Activated CD4-positive, alpha-beta T cell treated with anti-CD3 and anti-CD28 coated beads for 36 hours (primary cell): ENCODE data around the gene POLN. TPM values are rescaled to one million over a fixed set of nuclear protein-coding genes. Genes with fewer than 3 reads are reported as not detected.

Experiments
- ATAC-seq: fragments of 200-7000 bp; cut with Tn5 transposase; one replicate; pipeline ENCODE4 v1.10.0; 2021; ENCODE audit warnings: mild to moderate bottlenecking, moderate library complexity
- CTCF ChIA-PET: fragments of 350-600 bp; sonication (Branson Sonifier 250); formaldehyde crosslinking; loops from one replicate; lab custom pipeline; 2021; ENCODE audit warnings: antibody characterized with exemption; lab: Charles Lee
- POLR2A ChIA-PET: fragments of 350-600 bp; sonication (Branson Sonifier 250); formaldehyde crosslinking; loops from one replicate; lab custom pipeline; 2021; ENCODE audit warnings: antibody characterized with exemption, inconsistent platforms; lab: Charles Lee
- DNase-seq: peaks from one replicate; pipeline ENCODE4 v3.0.0-alpha.2; 2020
- H3K27ac Mint-ChIP-seq: one replicate; pipeline ENCODE4 v1.8.0; 2021; ENCODE audit warnings: mixed read lengths
- H3K27me3 Mint-ChIP-seq: one replicate; pipeline ENCODE4 v1.8.0; 2021; ENCODE audit warnings: mixed read lengths
- H3K36me3 Mint-ChIP-seq: one replicate; pipeline ENCODE4 v1.8.0; 2021; ENCODE audit warnings: low read depth, mixed read lengths
- H3K4me1 Mint-ChIP-seq: one replicate; pipeline ENCODE4 v1.8.0; 2021; ENCODE audit warnings: mixed read lengths
- H3K4me3 Mint-ChIP-seq: one replicate; pipeline ENCODE4 v1.8.0; 2021; ENCODE audit warnings: mild to moderate bottlenecking, moderate library complexity, mixed read lengths
- H3K9me3 Mint-ChIP-seq: one replicate; pipeline ENCODE4 v1.8.0; 2021; ENCODE audit warnings: low read depth, mixed read lengths
- intact Hi-C, 2 experiments: fragments of 100-400 bp; cut with DNase I in 1 of 2; cut with micrococcal nuclease in 1 of 2; formaldehyde crosslinking; loops; one replicate each; pipeline versions ENCODE4 v1.14.2 to v1.15.1; 2022 to 2024; cut with DNase I, micrococcal nuclease
- total RNA-seq, 2 experiments: library from RNA; stranded (reverse); gene quantifications; one replicate each; pipeline ENCODE4 v1.2.3, GENCODE V29; 2021

POLN gene
- total RNA-seq, 2 experiments from 2014 or later, result 2.3 to 3.2 TPM

GRCh38 chr4:2267841-2268240 is 25.9 kb upstream of the POLN start:
- no peak for ATAC-seq
- H3K36me3 Mint-ChIP-seq, result no peaks in the 10 kb centered on the region
- CTCF ChIA-PET, result interaction anchor here (0.6 to 0.7 kb wide), 2 partner anchors 314 to 354 kb away, joined by 3 to 6 read pairs; no protein-coding TSS in a partner anchor
- POLR2A ChIA-PET, result no interaction called here
- H3K9me3 Mint-ChIP-seq, result no peaks in the 10 kb centered on the region
- no peak overlapping the region for H3K27ac Mint-ChIP-seq
- no peak for DNase-seq
- intact Hi-C loops, result no loop called here
- H3K27me3 Mint-ChIP-seq, result no peaks in the 10 kb centered on the region
- no peak overlapping the region for H3K4me3 Mint-ChIP-seq
- no peaks in the 10 kb centered on the region for H3K4me1 Mint-ChIP-seq

GRCh38 chr4:2267320-2267811 is 25.4 kb upstream of the POLN start:
- Mint-ChIP-seq H3K9me3 (no peaks in the 10 kb centered on the region), H3K4me3 (no peak overlapping the region), H3K36me3 (no peaks in the 10 kb centered on the region), H3K4me1 (no peaks in the 10 kb centered on the region), H3K27me3 (no peaks in the 10 kb centered on the region), H3K27ac (no peak overlapping the region)
- ATAC-seq, result no peak
- CTCF ChIA-PET, result interaction anchor here (0.7 kb wide), 1 partner anchor 353 kb away, joined by 3 read pairs; no protein-coding TSS in a partner anchor
- POLR2A ChIA-PET, result no interaction called here
- intact Hi-C loops, result no loop called here
- no peak for DNase-seq

GRCh38 chr4:2266821-2267220 is 24.9 kb upstream of the POLN start:
- Mint-ChIP-seq H3K4me1 (no peaks in the 10 kb centered on the region), H3K4me3 (no peak overlapping the region), H3K27me3 (no peaks in the 10 kb centered on the region), H3K27ac (no peak overlapping the region), H3K36me3 (no peaks in the 10 kb centered on the region), H3K9me3 (no peaks in the 10 kb centered on the region)
- intact Hi-C loops, result no loop called here
- DNase-seq (no peak), ATAC-seq (no peak)
- POLR2A ChIA-PET, result no interaction called here
- CTCF ChIA-PET, result no interaction called here

- H3K4me3 Mint-ChIP-seq, result no peak overlapping the region
- no peak overlapping the region for H3K27ac Mint-ChIP-seq
- H3K9me3 Mint-ChIP-seq, result no peaks in the 10 kb centered on the region
- ChIA-PET POLR2A (no interaction called here), CTCF (no interaction called here)
- no peak for ATAC-seq
- DNase-seq, result no peak
- no peaks in the 10 kb centered on the region for H3K4me1 Mint-ChIP-seq
- no peaks in the 10 kb centered on the region for H3K36me3 Mint-ChIP-seq
- no peaks in the 10 kb centered on the region for H3K27me3 Mint-ChIP-seq
- intact Hi-C loops, result no loop called here
These were observed 24.3 kb upstream of the POLN start for GRCh38 chr4:2266181-2266580.

GRCh38 chr4:2265113-2266110 is 23.5 kb upstream of the POLN start:
- Mint-ChIP-seq H3K9me3 (no peaks in the 10 kb centered on the region), H3K4me1 (no peaks in the 10 kb centered on the region), H3K27me3 (no peaks in the 10 kb centered on the region), H3K36me3 (no peaks in the 10 kb centered on the region), H3K4me3 (no peak overlapping the region), H3K27ac (no peak overlapping the region)
- ChIA-PET CTCF (interaction anchor here (0.6 kb wide), 1 partner anchor 144 kb away, joined by 3 read pairs; no protein-coding TSS in a partner anchor), POLR2A (no interaction called here)
- intact Hi-C loops, result no loop called here
- ATAC-seq, result no peak
- DNase-seq, result no peak

- ChIA-PET POLR2A (no interaction called here), CTCF (interaction anchor here (0.5 kb wide), 1 partner anchor 539 kb away, joined by 3 read pairs; no protein-coding TSS in a partner anchor)
- no peak overlapping the region for H3K4me3 Mint-ChIP-seq
- ATAC-seq (no peak), DNase-seq (no peak)
- peaks cover 2% of the 10 kb centered on the region for H3K4me1 Mint-ChIP-seq
- no peaks in the 10 kb centered on the region for H3K36me3 Mint-ChIP-seq
- intact Hi-C loops, result loop anchor here in 1 of 2 experiments (5.0 kb wide), 3 partner anchors 552 to 698 kb away; partner anchors contain the start of genes ADD1, GRK4, NOP14 and SLBP
- H3K9me3 Mint-ChIP-seq, result no peaks in the 10 kb centered on the region
- H3K27me3 Mint-ChIP-seq, result no peaks in the 10 kb centered on the region
- H3K27ac Mint-ChIP-seq, result no peak overlapping the region
These were observed 22.6 kb upstream of the POLN start for GRCh38 chr4:2264481-2265041.

GRCh38 chr4:2263926-2264321 is 22.0 kb upstream of the POLN start:
- Mint-ChIP-seq H3K4me3 (no peak overlapping the region), H3K27me3 (no peaks in the 10 kb centered on the region), H3K36me3 (no peaks in the 10 kb centered on the region), H3K27ac (no peak overlapping the region), H3K4me1 (peaks cover 2% of the 10 kb centered on the region), H3K9me3 (no peaks in the 10 kb centered on the region)
- ChIA-PET CTCF (interaction anchor here (0.5 kb wide), 1 partner anchor 538 kb away, joined by 3 read pairs; no protein-coding TSS in a partner anchor), POLR2A (no interaction called here)
- no peak for ATAC-seq
- intact Hi-C loops, result loop anchor here in 1 of 2 experiments (2.0 to 5.0 kb wide), 4 partner anchors 552 to 698 kb away; partner anchors contain the start of genes ADD1, GRK4, NOP14 and SLBP
- no peak for DNase-seq

- ATAC-seq (no peak), DNase-seq (no peak)
- intact Hi-C loops, result loop anchor here (1.0 to 5.0 kb wide), 19 partner anchors 19 to 811 kb away; partner anchors contain the start of genes HAUS3 (in 2 of the 2), POLN (in 2 of the 2), RNF4 (in 2 of the 2) and ADD1 (in 1 of the 2)
- ChIA-PET POLR2A (interaction anchor here (0.9 kb wide), 1 partner anchor 33 kb away, joined by 3 read pairs; no protein-coding TSS in a partner anchor), CTCF (interaction anchor here (0.7 to 1.2 kb wide), 2 partner anchors 10 to 14 kb away, joined by 3 to 4 read pairs; no protein-coding TSS in a partner anchor)
- no peaks in the 10 kb centered on the region for H3K36me3 Mint-ChIP-seq
- H3K4me1 Mint-ChIP-seq, result peaks cover 2% of the 10 kb centered on the region
- H3K4me3 Mint-ChIP-seq, result peak overlapping the region; percentile 61
- no peak overlapping the region for H3K27ac Mint-ChIP-seq
- H3K27me3 Mint-ChIP-seq, result no peaks in the 10 kb centered on the region
- H3K9me3 Mint-ChIP-seq, result no peaks in the 10 kb centered on the region
These were observed 21.0 kb upstream of the POLN start for GRCh38 chr4:2262944-2263250.

- no peaks in the 10 kb centered on the region for H3K27me3 Mint-ChIP-seq
- ATAC-seq (peak; percentile 96), DNase-seq (peak; percentile 99)
- CTCF ChIA-PET, result interaction anchor here (0.6 to 1.2 kb wide), 7 partner anchors 13 to 207 kb away, joined by 3 to 4 read pairs (median 3); partner anchors contain the start of gene RNF4
- H3K27ac Mint-ChIP-seq, result no peak overlapping the region
- POLR2A ChIA-PET, result interaction anchor here (0.6 to 1.0 kb wide), 7 partner anchors 18 to 274 kb away, joined by 3 to 15 read pairs (median 3); partner anchors contain the start of genes CFAP99, FAM193A, HAUS3 and POLN
- no peaks in the 10 kb centered on the region for H3K36me3 Mint-ChIP-seq
- intact Hi-C loops, result loop anchor here (1.0 to 5.0 kb wide), 19 partner anchors 20 to 812 kb away; partner anchors contain the start of genes HAUS3 (in 2 of the 2), POLN (in 2 of the 2), RNF4 (in 2 of the 2) and ADD1 (in 1 of the 2)
- H3K4me3 Mint-ChIP-seq, result peak overlapping the region; percentile 61
- H3K9me3 Mint-ChIP-seq, result no peaks in the 10 kb centered on the region
- H3K4me1 Mint-ChIP-seq, result peaks cover 2% of the 10 kb centered on the region
These were observed 20.4 kb upstream of the POLN start for GRCh38 chr4:2262145-2262943.

GRCh38 chr4:2261853-2262144 is 19.9 kb upstream of the POLN start, which contains the start of gene MXD4:
TSS of gene MXD4 (minus strand) at chr4:2262109. CDS start at chr4:2261980, 129 bp downstream.
- Mint-ChIP-seq H3K27ac (no peak within 1 kb of the TSS), H3K4me3 (peak within 1 kb of the TSS; percentile 61), H3K36me3 (no peaks in the 10 kb centered on the region), H3K9me3 (no peaks in the 10 kb centered on the region), H3K4me1 (peaks cover 2% of the 10 kb centered on the region), H3K27me3 (no peaks in the 10 kb centered on the region)
- ChIA-PET POLR2A (interaction anchor here (0.6 to 1.0 kb wide), 4 partner anchors 18 to 207 kb away, joined by 3 to 15 read pairs (median 8); partner anchors contain the start of genes CFAP99, HAUS3, POLN and RNF4), CTCF (interaction anchor here (0.7 to 1.2 kb wide), 6 partner anchors 13 to 207 kb away, joined by 3 to 4 read pairs (median 3); partner anchors contain the start of gene RNF4)
- DNase-seq, result no peak
- intact Hi-C loops, result loop anchor here (1.0 to 5.0 kb wide), 19 partner anchors 19 to 813 kb away; partner anchors contain the start of genes HAUS3 (in 2 of the 2), POLN (in 2 of the 2), RNF4 (in 2 of the 2) and ADD1 (in 1 of the 2)
- peak; percentile 0 for ATAC-seq
